AG09309 (cell line): ENCODE measurements around the gene POC1A.

ENCODE experiments used
- DNase-seq: peaks from one replicate; pipeline ENCODE4 v3.0.0-alpha.2; 2010; ENCODE audit warnings: low read depth
- H3K4me3 ChIP-seq: 2 replicates; pipeline ENCODE4 v1.5.1; 2011; ENCODE audit warnings: mild to moderate bottlenecking, low read depth, low read length, moderate library complexity; ENCODE audit not compliant: control insufficient read depth
- TF ChIP-seq, protein P1 (sequence below): IDR thresholded peaks from 2 replicates; pipeline ENCODE4 v1.5.1; 2011; ENCODE audit warnings: mild to moderate bottlenecking, low read depth, low read length, inconsistent platforms; ENCODE audit not compliant: insufficient read depth, control insufficient read depth; ENCODE audit errors: missing control alignments

Gene POC1A

GRCh38 chr3:52088445-52089367 lies 65.5 kb downstream of the POC1A start:
- TF ChIP-seq, protein P1, sequence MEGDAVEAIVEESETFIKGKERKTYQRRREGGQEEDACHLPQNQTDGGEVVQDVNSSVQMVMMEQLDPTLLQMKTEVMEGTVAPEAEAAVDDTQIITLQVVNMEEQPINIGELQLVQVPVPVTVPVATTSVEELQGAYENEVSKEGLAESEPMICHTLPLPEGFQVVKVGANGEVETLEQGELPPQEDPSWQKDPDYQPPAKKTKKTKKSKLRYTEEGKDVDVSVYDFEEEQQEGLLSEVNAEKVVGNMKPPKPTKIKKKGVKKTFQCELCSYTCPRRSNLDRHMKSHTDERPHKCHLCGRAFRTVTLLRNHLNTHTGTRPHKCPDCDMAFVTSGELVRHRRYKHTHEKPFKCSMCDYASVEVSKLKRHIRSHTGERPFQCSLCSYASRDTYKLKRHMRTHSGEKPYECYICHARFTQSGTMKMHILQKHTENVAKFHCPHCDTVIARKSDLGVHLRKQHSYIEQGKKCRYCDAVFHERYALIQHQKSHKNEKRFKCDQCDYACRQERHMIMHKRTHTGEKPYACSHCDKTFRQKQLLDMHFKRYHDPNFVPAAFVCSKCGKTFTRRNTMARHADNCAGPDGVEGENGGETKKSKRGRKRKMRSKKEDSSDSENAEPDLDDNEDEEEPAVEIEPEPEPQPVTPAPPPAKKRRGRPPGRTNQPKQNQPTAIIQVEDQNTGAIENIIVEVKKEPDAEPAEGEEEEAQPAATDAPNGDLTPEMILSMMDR = no peak
- H3K4me3 ChIP-seq = no peak overlapping the region
- DNase-seq = no peak

DNA sequence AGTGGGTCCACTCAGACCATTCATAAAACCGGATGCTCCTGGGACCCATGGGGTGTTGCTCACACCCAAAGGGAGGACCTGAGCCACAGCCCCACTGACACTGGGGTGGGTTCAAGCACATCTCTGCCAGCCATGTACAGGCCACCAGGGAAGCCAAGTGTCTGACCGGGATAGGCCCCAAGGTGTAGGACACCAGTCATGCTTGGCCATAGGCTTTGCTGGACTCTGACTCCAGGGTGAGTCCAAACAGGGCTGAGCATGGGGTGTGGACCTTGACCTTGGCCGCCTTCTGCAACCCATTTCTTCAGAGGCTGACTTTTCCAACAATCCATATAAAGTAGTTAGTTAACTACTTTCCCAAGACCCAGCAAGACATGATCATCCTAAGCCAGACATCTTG lies 66.5 kb downstream of the POC1A start:
- no peak for DNase-seq
- no peak overlapping the region for H3K4me3 ChIP-seq
- TF ChIP-seq, protein P1 = no peak

DNA sequence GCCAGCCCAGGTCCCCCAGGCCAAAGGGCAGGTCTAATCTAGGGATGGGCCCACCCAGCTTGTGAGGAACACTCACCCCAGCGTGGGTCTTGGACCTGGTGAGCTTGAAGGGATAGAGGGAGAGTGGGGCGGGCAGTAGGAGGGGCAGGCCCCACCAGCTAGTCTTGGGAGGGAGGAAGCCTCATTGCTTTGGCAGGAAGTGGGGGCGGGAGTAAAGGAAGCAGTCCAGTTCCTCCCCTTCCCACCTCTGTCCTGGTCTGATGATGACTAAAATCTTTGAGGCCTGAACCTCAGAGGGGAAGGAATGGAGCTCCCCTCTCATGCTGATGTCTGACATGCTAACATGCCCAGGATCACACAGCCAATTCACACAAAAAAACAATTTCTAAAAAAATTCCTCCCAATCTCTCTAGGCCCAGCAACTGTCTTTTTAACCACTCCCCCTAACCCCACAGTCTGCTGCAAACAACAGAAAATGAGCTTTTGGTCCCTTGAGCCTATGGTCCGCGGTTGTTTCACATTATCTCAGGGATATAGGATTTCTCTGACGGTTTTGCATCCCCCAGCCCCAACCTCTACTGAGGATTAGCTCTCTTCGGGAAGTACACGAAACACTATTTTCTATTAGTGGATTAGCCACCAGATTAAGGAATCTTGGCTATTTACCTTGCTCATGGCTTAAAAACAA lies 67.1 kb downstream of the POC1A start:
- TF ChIP-seq, protein P1 = no peak

GRCh38 chr3:52086461-52086860 lies 67.8 kb downstream of the POC1A start:
- TF ChIP-seq, protein P1 = no peak
- no peak overlapping the region for H3K4me3 ChIP-seq
- no peak for DNase-seq

More for the DNA sequence above, 67.1 kb downstream of the POC1A start:
- H3K4me3 ChIP-seq = no peak overlapping the region
- no peak for DNase-seq

DNA sequence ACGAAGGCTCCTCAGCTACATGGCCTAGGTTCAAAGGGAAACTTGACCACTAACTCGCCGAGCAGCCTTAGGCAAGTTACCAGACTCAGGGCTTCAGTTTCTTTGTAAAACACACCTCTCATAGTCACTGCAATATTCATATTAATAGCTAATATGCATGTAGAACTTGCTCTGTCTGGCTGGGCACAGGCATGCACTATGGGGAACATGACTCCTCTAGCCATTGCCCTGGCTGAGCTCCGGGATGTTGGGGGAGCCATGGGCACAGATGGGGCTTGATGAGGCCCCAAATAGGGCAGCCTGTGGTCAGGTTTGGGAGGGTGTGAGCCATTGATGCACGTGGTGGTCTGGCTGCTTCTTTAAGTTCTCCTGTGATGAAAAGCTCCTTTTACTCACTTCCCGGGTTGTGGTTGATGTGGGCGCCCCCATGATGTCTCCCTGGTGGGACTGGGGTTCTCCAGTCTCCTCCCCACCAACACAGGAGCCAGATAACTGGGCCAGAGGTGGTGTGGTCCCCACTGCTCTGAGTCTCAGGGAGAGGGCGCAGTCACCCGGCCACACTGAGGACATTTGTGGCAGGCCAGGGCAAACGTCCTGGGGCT lies 68.4 kb downstream of the POC1A start:
- DNase-seq = no peak
- no peak overlapping the region for H3K4me3 ChIP-seq
- TF ChIP-seq, protein P1 = no peak

DNA sequence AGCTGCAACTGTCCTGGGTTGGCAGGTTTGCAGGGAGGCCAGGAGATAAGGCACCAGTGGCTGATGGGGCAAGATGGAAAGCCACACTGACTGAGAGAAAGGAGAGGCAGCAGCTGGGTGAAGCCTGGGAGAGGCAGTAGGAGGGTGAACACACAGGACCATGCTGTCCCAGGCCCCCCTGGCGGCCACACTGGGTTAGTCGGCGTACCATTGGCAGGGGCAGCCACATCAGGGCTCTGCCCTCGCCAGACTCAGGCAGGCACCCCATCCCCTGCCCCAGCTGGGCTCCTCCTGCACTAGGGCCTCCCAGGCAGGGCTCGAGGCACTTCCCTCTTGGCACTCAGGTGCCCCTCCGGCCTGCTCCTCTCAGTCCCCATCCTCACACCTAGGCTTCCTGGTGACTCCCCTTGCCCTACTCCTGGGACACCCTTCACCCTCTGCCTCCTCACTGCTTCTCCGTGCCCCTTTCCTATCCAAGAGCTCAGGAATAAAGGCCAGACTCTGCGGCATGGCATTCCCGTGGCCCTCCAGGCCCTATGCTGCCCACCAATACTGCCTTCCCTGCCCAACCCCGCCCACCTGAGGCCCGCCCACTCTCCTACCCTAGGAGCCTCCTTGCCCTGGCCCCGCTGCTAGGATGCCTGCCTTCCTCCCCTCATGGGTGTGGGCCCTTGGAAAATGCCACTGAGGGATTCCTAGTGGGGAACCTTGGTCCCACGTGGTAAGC lies 69.1 kb downstream of the POC1A start:
- DNase-seq = no peak
- TF ChIP-seq, protein P1 = no peak
- H3K4me3 ChIP-seq = no peak overlapping the region
